Neural progenitor cell (in vitro differentiated cells): Measurements from ENCODE around the gene SPRR2A. TPM values are rescaled to one million over a fixed set of nuclear protein-coding genes. Genes with fewer than 3 reads are reported as not detected.

Experiments used
- DNase-seq: peaks from one replicate; pipeline ENCODE4 v3.0.0-alpha.2; 2016; ENCODE audit warnings: low spot score
- H2AFZ ChIP-seq: fragments of 200-600 bp; sonication (generic); replicated peaks from 2 replicates; pipeline ENCODE4 v1.6.1; 2016; ENCODE audit warnings: antibody characterized with exemption
- H3F3A ChIP-seq: fragments of 200-600 bp; sonication (generic); 2 replicates; pipeline ENCODE4 v1.6.1; 2016; ENCODE audit warnings: antibody characterized with exemption, low read depth
- H3K27ac ChIP-seq: fragments of 200-600 bp; sonication (generic); 2 replicates; pipeline ENCODE4 v1.5.1; 2016; ENCODE audit warnings: mild to moderate bottlenecking
- H3K27me3 ChIP-seq: fragments of 200-600 bp; sonication (generic); 2 replicates; pipeline ENCODE4 v1.6.1; 2016; ENCODE audit warnings: mild to moderate bottlenecking, moderate library complexity
- H3K36me3 ChIP-seq: fragments of 200-600 bp; sonication (generic); 2 replicates; pipeline ENCODE4 v1.5.1; 2016
- H3K4me1 ChIP-seq: fragments of 200-600 bp; sonication (generic); 2 replicates; pipeline ENCODE4 v1.6.1; 2016; ENCODE audit warnings: mixed run types
- H3K4me2 ChIP-seq: fragments of 200-600 bp; sonication (generic); 2 replicates; pipeline ENCODE4 v1.6.1; 2016
- H3K4me3 ChIP-seq: fragments of 200-600 bp; sonication (generic); 2 replicates; pipeline ENCODE4 v1.5.1; 2016
- H3K79me2 ChIP-seq: fragments of 200-600 bp; sonication (generic); 2 replicates; pipeline ENCODE4 v1.6.1; 2016; ENCODE audit warnings: low read depth
- H3K9ac ChIP-seq: fragments of 200-600 bp; sonication (generic); 2 replicates; pipeline ENCODE4 v1.6.1; 2016
- H3K9me3 ChIP-seq: fragments of 200-600 bp; sonication (generic); 2 replicates; pipeline ENCODE4 v1.5.1; 2016; ENCODE audit warnings: low read depth
- H4K20me1 ChIP-seq: fragments of 200-600 bp; sonication (generic); 2 replicates; pipeline ENCODE4 v1.6.1; 2016; ENCODE audit warnings: low read depth
- H3K27ac Mint-ChIP-seq: 3 replicates; pipeline ENCODE4 v1.8.0; 2021; ENCODE audit warnings: mixed read lengths
- H3K27me3 Mint-ChIP-seq: 2 replicates; pipeline ENCODE4 v1.8.0; 2022; ENCODE audit warnings: low read depth, mild to moderate bottlenecking, inconsistent platforms, moderate library complexity, mixed read lengths; ENCODE audit not compliant: insufficient read depth
- H3K36me3 Mint-ChIP-seq: 3 replicates; pipeline ENCODE4 v1.8.0; 2021; ENCODE audit warnings: mixed read lengths
- H3K4me1 Mint-ChIP-seq: 3 replicates; pipeline ENCODE4 v1.8.0; 2021; ENCODE audit warnings: mixed read lengths
- H3K4me3 Mint-ChIP-seq: 3 replicates; pipeline ENCODE4 v1.8.0; 2021; ENCODE audit warnings: mild to moderate bottlenecking, moderate library complexity, mixed read lengths
- H3K9me3 Mint-ChIP-seq: 3 replicates; pipeline ENCODE4 v1.8.0; 2020; ENCODE audit warnings: mixed read lengths
- EZH2 ChIP-seq: fragments of 200-600 bp; sonication (generic); IDR thresholded peaks from 2 replicates; pipeline ENCODE4 v1.6.1; 2017; ENCODE audit warnings: antibody characterized with exemption, mild to moderate bottlenecking, moderate library complexity
- EZH2phosphoT487 ChIP-seq: fragments of 200-600 bp; sonication (generic); IDR thresholded peaks from 2 replicates; pipeline ENCODE4 v1.6.1; 2017; ENCODE audit warnings: antibody characterized with exemption
- total RNA-seq: library from RNA; depleted of rRNA; stranded (reverse); fragments of >200 nt; gene quantifications from 2 replicates; pipeline ENCODE4 v1.2.3, GENCODE V29; 2015; ENCODE audit warnings: low replicate concordance
- TF ChIP-seq, protein P1 (sequence below): fragments of 200-600 bp; sonication (generic); IDR thresholded peaks from 2 replicates; pipeline ENCODE4 v1.5.1; 2017; ENCODE audit warnings: antibody characterized with exemption, mild to moderate bottlenecking

The SPRR2A gene
- total RNA-seq, 1 donor from 2014 or later, result not detected

DNA sequence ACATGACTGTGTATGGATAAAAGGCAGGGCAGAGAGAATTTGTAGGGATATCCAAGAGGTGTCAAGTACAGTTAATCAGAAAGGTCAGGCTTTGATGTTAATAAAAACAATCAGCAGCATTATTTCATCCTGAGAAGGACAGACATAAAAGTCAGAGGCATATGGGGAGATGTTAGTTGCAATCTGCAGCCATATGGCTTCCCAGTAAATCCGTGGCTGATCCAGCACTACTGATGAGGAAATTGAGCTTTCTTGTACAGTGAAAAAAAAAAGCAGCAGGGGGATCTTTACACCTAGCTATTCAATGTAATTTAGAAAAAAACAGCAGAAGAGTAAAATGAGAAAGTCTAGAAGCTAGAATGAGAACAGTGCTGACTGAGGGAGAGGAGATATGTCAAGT is 28.5 kb downstream of the SPRR2A start:
- Mint-ChIP-seq H3K9me3 (no peaks in the 10 kb centered on the region), H3K4me3 (no peak overlapping the region), H3K36me3 (no peaks in the 10 kb centered on the region), H3K27ac (no peak overlapping the region), H3K4me1 (no peaks in the 10 kb centered on the region), H3K27me3 (no peaks in the 10 kb centered on the region)
- no peak overlapping the region for H2AFZ ChIP-seq
- H3K4me2 ChIP-seq, result no peak overlapping the region
- no peak overlapping the region for H3K27ac ChIP-seq
- no peak overlapping the region for H3K9ac ChIP-seq
- no peaks in the 10 kb centered on the region for H3K27me3 ChIP-seq
- H3K4me1 ChIP-seq, result no peaks in the 10 kb centered on the region
- no peak for DNase-seq
- H4K20me1 ChIP-seq, result no peaks in the 10 kb centered on the region
- TF ChIP-seq, protein P1, sequence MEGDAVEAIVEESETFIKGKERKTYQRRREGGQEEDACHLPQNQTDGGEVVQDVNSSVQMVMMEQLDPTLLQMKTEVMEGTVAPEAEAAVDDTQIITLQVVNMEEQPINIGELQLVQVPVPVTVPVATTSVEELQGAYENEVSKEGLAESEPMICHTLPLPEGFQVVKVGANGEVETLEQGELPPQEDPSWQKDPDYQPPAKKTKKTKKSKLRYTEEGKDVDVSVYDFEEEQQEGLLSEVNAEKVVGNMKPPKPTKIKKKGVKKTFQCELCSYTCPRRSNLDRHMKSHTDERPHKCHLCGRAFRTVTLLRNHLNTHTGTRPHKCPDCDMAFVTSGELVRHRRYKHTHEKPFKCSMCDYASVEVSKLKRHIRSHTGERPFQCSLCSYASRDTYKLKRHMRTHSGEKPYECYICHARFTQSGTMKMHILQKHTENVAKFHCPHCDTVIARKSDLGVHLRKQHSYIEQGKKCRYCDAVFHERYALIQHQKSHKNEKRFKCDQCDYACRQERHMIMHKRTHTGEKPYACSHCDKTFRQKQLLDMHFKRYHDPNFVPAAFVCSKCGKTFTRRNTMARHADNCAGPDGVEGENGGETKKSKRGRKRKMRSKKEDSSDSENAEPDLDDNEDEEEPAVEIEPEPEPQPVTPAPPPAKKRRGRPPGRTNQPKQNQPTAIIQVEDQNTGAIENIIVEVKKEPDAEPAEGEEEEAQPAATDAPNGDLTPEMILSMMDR, result no peak
- TF ChIP-seq EZH2 (no peak), EZH2phosphoT487 (no peak)
- peaks cover 14% of the 10 kb centered on the region for H3K9me3 ChIP-seq
- no peaks in the 10 kb centered on the region for H3K79me2 ChIP-seq
- no peaks in the 10 kb centered on the region for H3F3A ChIP-seq
- H3K36me3 ChIP-seq, result no peaks in the 10 kb centered on the region
- H3K4me3 ChIP-seq, result no peak overlapping the region

DNA sequence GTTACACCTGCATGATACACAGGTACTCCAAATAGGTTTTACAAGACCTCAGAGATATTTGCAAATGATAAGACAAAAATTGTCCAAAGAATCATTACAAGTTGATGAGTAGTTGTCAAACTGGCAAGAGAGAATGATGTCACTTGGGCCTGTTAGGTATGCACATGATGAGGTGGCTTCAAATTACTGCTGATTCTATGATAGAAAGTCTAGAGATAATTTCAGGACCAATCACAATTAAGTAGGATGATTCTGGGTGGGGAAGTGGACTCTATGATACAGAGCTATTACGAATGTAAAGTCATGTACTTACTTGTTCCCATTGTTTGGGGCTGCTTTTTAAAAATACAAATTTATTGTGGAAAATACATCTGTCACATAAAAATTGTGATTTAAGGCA is 31.5 kb downstream of the SPRR2A start:
- Mint-ChIP-seq H3K4me1 (no peaks in the 10 kb centered on the region), H3K9me3 (no peaks in the 10 kb centered on the region)

DNA sequence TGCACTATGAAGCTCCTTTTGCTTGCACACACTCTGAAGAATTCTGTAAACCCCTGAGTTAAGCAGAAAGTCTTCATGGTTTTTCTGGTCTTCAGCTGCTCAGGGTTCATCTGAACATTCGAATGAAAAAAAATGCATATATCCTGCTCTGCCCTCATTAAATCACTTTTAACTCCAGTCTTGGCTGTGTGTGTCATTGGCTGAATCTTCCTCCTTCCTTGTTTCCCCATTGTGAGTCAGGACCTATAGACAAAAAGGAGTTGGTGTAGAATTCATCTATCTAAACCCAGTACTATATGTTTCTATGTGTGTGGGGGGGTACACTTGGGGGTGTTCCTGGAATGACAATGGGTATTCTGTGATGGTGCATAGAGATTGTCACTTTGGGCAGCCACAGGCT is 32.9 kb downstream of the SPRR2A start:
- Histone ChIP-seq H4K20me1 (no peaks in the 10 kb centered on the region), H3K9ac (no peak overlapping the region), H3K9me3 (peaks cover 14% of the 10 kb centered on the region), H3K4me2 (no peak overlapping the region), H3K79me2 (no peaks in the 10 kb centered on the region), H2AFZ (no peak overlapping the region), H3K4me1 (no peaks in the 10 kb centered on the region), H3F3A (no peaks in the 10 kb centered on the region), H3K4me3 (no peak overlapping the region), H3K36me3 (no peaks in the 10 kb centered on the region), H3K27ac (no peak overlapping the region), H3K27me3 (no peaks in the 10 kb centered on the region)
- Mint-ChIP-seq H3K36me3 (no peaks in the 10 kb centered on the region), H3K9me3 (no peaks in the 10 kb centered on the region), H3K4me3 (no peak overlapping the region), H3K27ac (no peak overlapping the region), H3K4me1 (no peaks in the 10 kb centered on the region), H3K27me3 (peaks cover 2% of the 10 kb centered on the region)
- TF ChIP-seq, protein P1, result no peak
- TF ChIP-seq EZH2 (no peak), EZH2phosphoT487 (no peak)
- no peak for DNase-seq

More for the DNA sequence above, 31.5 kb downstream of the SPRR2A start:
- Histone ChIP-seq H3K36me3 (no peaks in the 10 kb centered on the region), H3K4me1 (no peaks in the 10 kb centered on the region), H3K79me2 (no peaks in the 10 kb centered on the region), H3F3A (no peaks in the 10 kb centered on the region), H3K27ac (no peak overlapping the region), H3K9ac (no peak overlapping the region), H4K20me1 (no peaks in the 10 kb centered on the region), H3K4me3 (no peak overlapping the region), H3K4me2 (no peak overlapping the region), H3K27me3 (no peaks in the 10 kb centered on the region), H2AFZ (no peak overlapping the region), H3K9me3 (peaks cover 14% of the 10 kb centered on the region)
- H3K27ac Mint-ChIP-seq, result no peak overlapping the region
- no peak overlapping the region for H3K4me3 Mint-ChIP-seq
- H3K36me3 Mint-ChIP-seq, result no peaks in the 10 kb centered on the region
- TF ChIP-seq EZH2phosphoT487, result no peak
- TF ChIP-seq EZH2, result no peak
- TF ChIP-seq, protein P1, result no peak
- DNase-seq, result no peak
- H3K27me3 Mint-ChIP-seq, result peaks cover 2% of the 10 kb centered on the region
